Measurements from ENCODE around the gene IGLL5. TPM values are rescaled to one million over a fixed set of nuclear protein-coding genes. Genes with fewer than 3 reads are reported as not detected.
"Not testable (repeated sequence)": the region's sequence is repeated elsewhere in the genome, so short reads cannot be mapped to it uniquely, and the experiment has no call there.

Gene IGLL5
- total RNA-seq, 1 donor from 2014 or later, result not detected

- no peaks in the 10 kb centered on the region for H3K4me1 Mint-ChIP-seq
- TF ChIP-seq CTCF (IDR thresholded peaks at IDR 0.05; ENCODE audit: unreplicated experiment), result no peak
- H3K36me3 Mint-ChIP-seq, result no peaks in the 10 kb centered on the region
- no peaks in the 10 kb centered on the region for H3K9me3 Mint-ChIP-seq
- H3K4me3 Mint-ChIP-seq, result no peak overlapping the region
- DNase-seq (ENCODE audit: low spot score in 2 of 2, unreplicated experiment in 2 of 2), result no peak
- peaks cover 56% of the 10 kb centered on the region for H3K27me3 Mint-ChIP-seq (ENCODE audit: low read depth)
- no peak overlapping the region for H3K27ac Mint-ChIP-seq
Observed at GRCh38 chr22:22918297-22918965, 30.8 kb downstream of the IGLL5 start.

GRCh38 chr22:22919041-22919440, 31.4 kb downstream of the IGLL5 start:
- H3K4me1 Mint-ChIP-seq, result no peaks in the 10 kb centered on the region
- no peaks in the 10 kb centered on the region for H3K9me3 Mint-ChIP-seq
- no peak for TF ChIP-seq CTCF (IDR thresholded peaks at IDR 0.05; ENCODE audit: unreplicated experiment)
- no peak overlapping the region for H3K27ac Mint-ChIP-seq
- no peak overlapping the region for H3K4me3 Mint-ChIP-seq
- DNase-seq (ENCODE audit: low spot score in 2 of 2, unreplicated experiment in 2 of 2), result no peak
- H3K36me3 Mint-ChIP-seq, result no peaks in the 10 kb centered on the region
- H3K27me3 Mint-ChIP-seq (ENCODE audit: low read depth), result peaks cover 51% of the 10 kb centered on the region

GRCh38 chr22:22920104-22920654, 32.6 kb downstream of the IGLL5 start:
- Mint-ChIP-seq H3K27me3 (ENCODE audit: low read depth) (peaks cover 51% of the 10 kb centered on the region), H3K9me3 (no peaks in the 10 kb centered on the region), H3K4me3 (no peak overlapping the region), H3K27ac (no peak overlapping the region), H3K36me3 (no peaks in the 10 kb centered on the region), H3K4me1 (no peaks in the 10 kb centered on the region)
- no peak for DNase-seq (ENCODE audit: low spot score in 2 of 2, unreplicated experiment in 2 of 2)
- no peak for TF ChIP-seq CTCF (IDR thresholded peaks at IDR 0.05; ENCODE audit: unreplicated experiment)

- H3K36me3 Mint-ChIP-seq, result no peaks in the 10 kb centered on the region
- H3K9me3 Mint-ChIP-seq, result no peaks in the 10 kb centered on the region
- H3K27ac Mint-ChIP-seq, result no peak overlapping the region
- no peak overlapping the region for H3K4me3 Mint-ChIP-seq
- H3K4me1 Mint-ChIP-seq, result peaks cover under 1% of the 10 kb centered on the region
- no peak for TF ChIP-seq CTCF (IDR thresholded peaks at IDR 0.05; ENCODE audit: unreplicated experiment)
- DNase-seq (ENCODE audit: low spot score in 2 of 2, unreplicated experiment in 2 of 2), result no peak
- H3K27me3 Mint-ChIP-seq (ENCODE audit: low read depth), result peaks cover 45% of the 10 kb centered on the region
Observed at GRCh38 chr22:22920910-22921550, 33.4 kb downstream of the IGLL5 start.

GRCh38 chr22:22921575-22921974, 34.0 kb downstream of the IGLL5 start:
- no peak for TF ChIP-seq CTCF (IDR thresholded peaks at IDR 0.05; ENCODE audit: unreplicated experiment)
- H3K4me3 Mint-ChIP-seq, result no peak overlapping the region

GRCh38 chr22:22922092-22922953, 34.7 kb downstream of the IGLL5 start:
- H3K27me3 Mint-ChIP-seq (ENCODE audit: low read depth), result peaks cover 46% of the 10 kb centered on the region
- not testable (repeated sequence) for H3K4me1 Mint-ChIP-seq

More at GRCh38 chr22:22921575-22921974, 34.0 kb downstream of the IGLL5 start:
- Mint-ChIP-seq H3K9me3 (no peaks in the 10 kb centered on the region), H3K27me3 (ENCODE audit: low read depth) (peaks cover 45% of the 10 kb centered on the region), H3K36me3 (no peaks in the 10 kb centered on the region), H3K27ac (no peak overlapping the region), H3K4me1 (peaks cover 5% of the 10 kb centered on the region)
- DNase-seq (ENCODE audit: low spot score in 2 of 2, unreplicated experiment in 2 of 2), result no peak

More at GRCh38 chr22:22922092-22922953, 34.7 kb downstream of the IGLL5 start:
- not testable (repeated sequence) for H3K4me3 Mint-ChIP-seq; H3K36me3 Mint-ChIP-seq; H3K27ac Mint-ChIP-seq; DNase-seq (ENCODE audit: low spot score in 2 of 2, unreplicated experiment in 2 of 2); H3K9me3 Mint-ChIP-seq

Data from mesothelial cell of epicardium (in vitro differentiated cells).